Vagina (tissue), 2 donors: ENCODE data around the gene TP53I11.

Experiments
- CTCF ChIP-seq, 3 experiments: fragments of 450-650 bp in 2 of 3; fragments of 200-600 bp in 1 of 3; sonication (generic) in 1 of 3; IDR thresholded peaks; one replicate each; pipeline ENCODE4 v1.5.1; 2017 to 2019; ENCODE audit warnings: antibody characterized with exemption in 3 of 3, mild to moderate bottlenecking in 2 of 3, moderate library complexity in 2 of 3
- POLR2AphosphoS5 ChIP-seq, 2 donors: sonication (generic); formaldehyde crosslinking; IDR thresholded peaks; one replicate each; pipeline ENCODE4 v1.9.0; 2017; ENCODE audit warnings: antibody characterized with exemption in 2 of 2, mild to moderate bottlenecking in 2 of 2, low read depth in 1 of 2; ENCODE audit not compliant: insufficient read depth in 1 of 2

- TF ChIP-seq CTCF (IDR thresholded peaks at IDR 0.05) (no peak), POLR2AphosphoS5 (IDR thresholded peaks at IDR 0.05; ENCODE audit: insufficient read depth in 1 of 2, low read depth in 1 of 2) (no peak)
Measured at GRCh38 chr11:44886790-44887140, 63.9 kb downstream of the TP53I11 start.
